HL-60 (cell line): ENCODE results near the gene CEP72.
"Not testable (repeated sequence)": the region's sequence is repeated elsewhere in the genome, so short reads cannot be mapped to it uniquely, and the experiment has no call there.

ENCODE experiments used
- DNase-seq, 2 experiments: peaks; one replicate each; pipeline ENCODE4 v3.0.0-alpha.2; 2010 to 2020; ENCODE audit warnings: low read depth in 1 of 2, low spot score in 1 of 2
- H3K27ac ChIP-seq: fragments of 250-450 bp; sonication (Bioruptor Pico); replicated peaks from 2 replicates; pipeline ENCODE4 v1.5.1; 2020; ENCODE audit warnings: mild to moderate bottlenecking, moderate library complexity
- H3K27me3 ChIP-seq: fragments of 250-450 bp; sonication (Bioruptor Pico); 2 replicates; pipeline ENCODE4 v1.5.1; 2021; ENCODE audit warnings: mild to moderate bottlenecking, moderate library complexity; ENCODE audit not compliant: insufficient read depth, poor library complexity, severe bottlenecking
- H3K4me3 ChIP-seq: replicated peaks from 2 replicates; pipeline ENCODE4 v1.5.1; 2011; ENCODE audit warnings: mild to moderate bottlenecking, control low read depth, low read length; ENCODE audit not compliant: insufficient read depth
- CTCF ChIP-seq: IDR thresholded peaks from one replicate; pipeline ENCODE4 v1.5.1; 2011; ENCODE audit warnings: low read length, control low read depth, inconsistent platforms; ENCODE audit not compliant: insufficient read depth
- GABPA ChIP-seq: IDR thresholded peaks from 2 replicates; pipeline ENCODE4 v1.6.1; 2012; ENCODE audit warnings: low read depth
- POLR2AphosphoS5 ChIP-seq: IDR thresholded peaks from 2 replicates; pipeline ENCODE4 v1.6.1; 2012; ENCODE audit warnings: low read depth
- SPI1 ChIP-seq: IDR thresholded peaks from 2 replicates; pipeline ENCODE4 v1.6.1; 2012; ENCODE audit warnings: low read depth, mild to moderate bottlenecking, borderline replicate concordance
- TF ChIP-seq, protein P1 (sequence below): IDR thresholded peaks from 2 replicates; pipeline ENCODE4 v1.6.1; 2012; ENCODE audit warnings: low read depth; ENCODE audit not compliant: insufficient replicate concordance

Gene CEP72

GRCh38 chr5:604391-604831 lies 7.7 kb upstream of the CEP72 start:
- DNase-seq = no peak
- no peaks in the 10 kb centered on the region for H3K27me3 ChIP-seq
- TF ChIP-seq POLR2AphosphoS5 = no peak
- no peak for TF ChIP-seq SPI1
- TF ChIP-seq CTCF = no peak
- TF ChIP-seq, protein P1, sequence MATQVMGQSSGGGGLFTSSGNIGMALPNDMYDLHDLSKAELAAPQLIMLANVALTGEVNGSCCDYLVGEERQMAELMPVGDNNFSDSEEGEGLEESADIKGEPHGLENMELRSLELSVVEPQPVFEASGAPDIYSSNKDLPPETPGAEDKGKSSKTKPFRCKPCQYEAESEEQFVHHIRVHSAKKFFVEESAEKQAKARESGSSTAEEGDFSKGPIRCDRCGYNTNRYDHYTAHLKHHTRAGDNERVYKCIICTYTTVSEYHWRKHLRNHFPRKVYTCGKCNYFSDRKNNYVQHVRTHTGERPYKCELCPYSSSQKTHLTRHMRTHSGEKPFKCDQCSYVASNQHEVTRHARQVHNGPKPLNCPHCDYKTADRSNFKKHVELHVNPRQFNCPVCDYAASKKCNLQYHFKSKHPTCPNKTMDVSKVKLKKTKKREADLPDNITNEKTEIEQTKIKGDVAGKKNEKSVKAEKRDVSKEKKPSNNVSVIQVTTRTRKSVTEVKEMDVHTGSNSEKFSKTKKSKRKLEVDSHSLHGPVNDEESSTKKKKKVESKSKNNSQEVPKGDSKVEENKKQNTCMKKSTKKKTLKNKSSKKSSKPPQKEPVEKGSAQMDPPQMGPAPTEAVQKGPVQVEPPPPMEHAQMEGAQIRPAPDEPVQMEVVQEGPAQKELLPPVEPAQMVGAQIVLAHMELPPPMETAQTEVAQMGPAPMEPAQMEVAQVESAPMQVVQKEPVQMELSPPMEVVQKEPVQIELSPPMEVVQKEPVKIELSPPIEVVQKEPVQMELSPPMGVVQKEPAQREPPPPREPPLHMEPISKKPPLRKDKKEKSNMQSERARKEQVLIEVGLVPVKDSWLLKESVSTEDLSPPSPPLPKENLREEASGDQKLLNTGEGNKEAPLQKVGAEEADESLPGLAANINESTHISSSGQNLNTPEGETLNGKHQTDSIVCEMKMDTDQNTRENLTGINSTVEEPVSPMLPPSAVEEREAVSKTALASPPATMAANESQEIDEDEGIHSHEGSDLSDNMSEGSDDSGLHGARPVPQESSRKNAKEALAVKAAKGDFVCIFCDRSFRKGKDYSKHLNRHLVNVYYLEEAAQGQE = no peak
- no peak for TF ChIP-seq GABPA

DNA sequence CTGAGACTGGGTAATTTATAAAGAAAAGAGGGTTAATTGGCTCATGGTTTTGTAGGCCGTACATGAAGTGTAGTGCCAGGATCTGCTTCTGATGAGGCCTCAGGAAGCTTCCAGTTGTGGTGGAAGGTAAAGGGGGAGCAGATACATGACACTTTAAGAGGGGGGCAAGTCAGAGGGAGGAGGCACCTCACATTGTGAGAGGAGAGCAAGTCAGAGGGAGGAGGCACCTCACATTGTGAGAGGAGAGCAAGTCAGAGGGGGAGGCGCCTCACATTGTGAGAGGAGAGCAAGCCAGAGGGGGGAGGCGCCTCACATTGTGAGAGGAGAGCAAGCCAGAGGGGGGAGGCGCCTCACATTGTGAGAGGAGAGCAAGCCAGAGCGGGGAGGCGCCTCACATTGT lies 7.0 kb upstream of the CEP72 start:
- H3K4me3 ChIP-seq, H3K27ac ChIP-seq, H3K27me3 ChIP-seq, DNase-seq: not testable (repeated sequence)

More at GRCh38 chr5:604391-604831, 7.7 kb upstream of the CEP72 start:
- Histone ChIP-seq H3K4me3 (no peak overlapping the region), H3K27ac (no peak overlapping the region)

DNA sequence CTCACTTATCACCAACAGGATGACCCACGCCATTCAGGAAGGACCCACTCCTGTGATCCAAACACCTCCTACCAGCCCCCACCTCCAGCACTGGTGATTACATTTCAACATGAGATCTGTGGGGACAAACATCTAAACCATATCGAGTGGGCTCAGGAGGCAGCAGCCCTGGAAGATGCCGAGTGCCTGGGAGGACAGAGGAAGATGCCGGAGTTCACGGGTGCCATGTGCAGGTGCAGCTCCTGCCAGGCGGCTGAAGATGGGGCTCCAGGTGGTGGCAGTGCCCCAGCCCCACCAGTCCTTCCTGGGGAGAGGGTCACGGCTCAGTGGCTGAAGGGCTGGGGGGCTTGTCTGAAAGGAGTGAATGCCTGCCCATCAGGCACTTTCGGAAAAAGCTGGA lies 6.1 kb upstream of the CEP72 start:
- TF ChIP-seq POLR2AphosphoS5 (no peak), SPI1 (no peak), CTCF (no peak)
- Histone ChIP-seq H3K27ac (no peak overlapping the region), H3K27me3 (no peaks in the 10 kb centered on the region), H3K4me3 (no peak overlapping the region)
- DNase-seq = no peak

- no peaks in the 10 kb centered on the region for H3K27me3 ChIP-seq
- TF ChIP-seq SPI1 (no peak), GABPA (no peak), POLR2AphosphoS5 (no peak), CTCF (no peak)
- TF ChIP-seq, protein P1 = no peak
- no peak overlapping the region for H3K27ac ChIP-seq
- H3K4me3 ChIP-seq = no peak overlapping the region
- DNase-seq = no peak
These were observed 5.4 kb upstream of the CEP72 start for GRCh38 chr5:606526-607399.
